ENCODE data around the gene MLH3.

The MLH3 gene

DNA sequence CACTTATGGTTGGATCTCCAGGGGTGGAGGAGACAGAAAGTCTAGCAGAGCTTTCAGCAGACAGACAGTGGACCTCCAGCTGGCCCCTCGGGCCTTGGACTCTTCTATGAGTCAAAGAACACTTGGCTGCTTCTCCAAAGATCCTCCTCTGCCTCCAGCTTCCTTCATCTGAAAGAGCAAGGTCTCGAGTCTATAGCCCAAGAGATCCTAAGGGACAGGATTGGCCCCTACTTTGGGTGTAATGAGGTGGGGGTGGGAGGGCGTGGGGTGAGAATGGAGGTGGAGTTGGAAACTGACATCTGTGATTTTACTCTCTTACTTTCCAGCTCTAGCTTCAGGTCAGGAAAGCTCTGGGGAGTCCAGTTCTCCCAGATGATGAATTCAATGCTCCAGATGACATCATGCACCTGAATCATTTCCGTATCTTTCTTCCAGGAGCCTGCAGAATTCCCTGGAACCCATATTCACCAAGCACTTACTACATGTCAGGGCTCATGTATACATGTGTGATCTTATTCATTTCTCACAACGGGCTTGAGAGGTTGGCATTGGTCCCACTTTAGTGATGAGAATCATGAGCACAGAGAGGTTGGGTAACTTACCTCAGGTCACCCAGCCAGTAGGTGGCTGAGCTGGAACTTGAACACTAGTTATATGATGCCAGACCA is 85.6 kb downstream of the MLH3 start:
- peak; percentile 93 for DNase-seq (ENCODE audit: low spot score)

GRCh38 chr14:74964787-74965485 is 86.3 kb downstream of the MLH3 start:
- DNase-seq (ENCODE audit: low spot score), result peak; percentile 97

Measured in kidney capillary endothelial cell (primary cell).